Measurements from ENCODE around the gene CASP8AP2.

DNA sequence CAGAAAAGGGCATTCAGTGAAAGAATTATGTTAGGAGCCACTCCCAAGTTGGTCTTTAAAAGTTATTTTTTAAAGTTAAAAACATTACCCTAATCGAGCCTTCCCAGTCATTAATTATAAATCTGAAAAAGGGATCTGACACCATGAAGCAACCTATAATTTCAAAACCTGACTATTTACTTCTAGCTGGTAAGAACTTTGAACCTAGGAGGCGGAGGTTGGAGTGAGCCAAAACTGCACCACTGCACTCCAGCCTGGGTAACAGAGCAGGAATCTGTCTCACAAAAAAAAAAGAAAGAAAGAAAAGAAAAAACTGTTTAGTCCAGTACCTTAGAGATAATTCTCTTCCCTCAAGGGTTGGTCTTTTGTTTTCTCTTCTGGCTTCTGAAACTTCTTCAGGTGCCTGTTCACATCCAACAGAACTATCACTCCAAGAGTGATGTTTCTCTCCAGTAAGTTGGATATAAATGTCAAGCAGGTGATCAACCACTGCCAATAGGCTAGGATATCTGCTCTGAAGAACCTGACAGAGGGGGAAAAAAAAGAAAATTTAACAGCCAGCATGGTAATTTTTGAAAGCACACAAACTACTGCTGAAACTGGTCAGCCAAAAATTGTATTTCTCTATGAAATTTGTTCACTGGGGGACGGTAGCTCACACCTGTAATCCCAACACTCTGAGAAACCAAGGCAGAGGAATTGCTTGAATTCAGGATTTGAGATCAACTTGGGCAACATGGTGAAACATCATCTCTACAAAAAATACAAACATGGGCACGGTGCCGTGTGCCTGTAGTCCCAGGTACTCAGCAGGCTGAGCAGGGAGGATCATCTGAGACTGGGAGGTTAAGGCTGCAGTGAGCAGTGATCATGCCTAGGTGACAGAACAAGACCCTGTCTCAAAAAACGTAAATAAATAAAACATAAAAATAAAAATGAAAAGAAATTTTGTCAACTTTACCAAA lies 48.3 kb upstream of the CASP8AP2 start:
- TF ChIP-seq CTCF (conservative IDR thresholded peaks at IDR 0.05; ENCODE audit: low read length) (no peak), EZH2phosphoT487 (IDR thresholded peaks at IDR 0.05; ENCODE audit: borderline replicate concordance) (no peak)

Measured in Loucy (cell line).